OCI-LY1 (cell line): ENCODE results near the gene MCF2L.

Source experiments
- EZH2 ChIP-seq: fragments of 200-600 bp; sonication (generic), shearing (Covaris generic); IDR thresholded peaks from 2 replicates; pipeline ENCODE4 v1.8.0; 2017; ENCODE audit warnings: borderline replicate concordance, mixed run types, mild to moderate bottlenecking, antibody characterized with exemption, low read length, moderate library complexity, mixed read lengths
- TF ChIP-seq, protein P1 (sequence below): fragments of 200-600 bp; sonication (generic), shearing (Covaris generic); IDR thresholded peaks from 2 replicates; pipeline ENCODE4 v1.5.1; 2017; ENCODE audit warnings: mild to moderate bottlenecking, antibody characterized with exemption, low read length, moderate library complexity, mixed read lengths

DNA sequence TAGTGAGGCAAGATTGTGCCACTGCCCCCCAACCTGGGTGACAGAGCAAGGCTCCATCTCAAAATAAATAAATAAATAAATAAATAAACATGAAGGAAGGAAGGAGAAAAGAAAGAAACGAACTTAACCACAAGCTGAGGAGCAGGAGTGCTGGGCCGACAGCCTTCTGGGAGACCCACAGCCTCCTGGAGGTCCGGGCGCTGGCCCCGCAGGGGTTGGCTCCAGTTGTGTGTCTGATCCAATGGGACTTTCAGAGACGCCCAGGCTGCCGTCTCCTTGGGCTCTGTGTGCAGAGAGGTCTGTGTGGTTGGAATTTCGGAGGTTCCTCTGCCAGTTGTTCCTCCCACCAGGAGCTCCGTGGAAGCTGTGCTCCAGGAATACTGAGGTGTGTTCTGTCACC, 36.0 kb upstream of the MCF2L start:
- TF ChIP-seq, protein P1, sequence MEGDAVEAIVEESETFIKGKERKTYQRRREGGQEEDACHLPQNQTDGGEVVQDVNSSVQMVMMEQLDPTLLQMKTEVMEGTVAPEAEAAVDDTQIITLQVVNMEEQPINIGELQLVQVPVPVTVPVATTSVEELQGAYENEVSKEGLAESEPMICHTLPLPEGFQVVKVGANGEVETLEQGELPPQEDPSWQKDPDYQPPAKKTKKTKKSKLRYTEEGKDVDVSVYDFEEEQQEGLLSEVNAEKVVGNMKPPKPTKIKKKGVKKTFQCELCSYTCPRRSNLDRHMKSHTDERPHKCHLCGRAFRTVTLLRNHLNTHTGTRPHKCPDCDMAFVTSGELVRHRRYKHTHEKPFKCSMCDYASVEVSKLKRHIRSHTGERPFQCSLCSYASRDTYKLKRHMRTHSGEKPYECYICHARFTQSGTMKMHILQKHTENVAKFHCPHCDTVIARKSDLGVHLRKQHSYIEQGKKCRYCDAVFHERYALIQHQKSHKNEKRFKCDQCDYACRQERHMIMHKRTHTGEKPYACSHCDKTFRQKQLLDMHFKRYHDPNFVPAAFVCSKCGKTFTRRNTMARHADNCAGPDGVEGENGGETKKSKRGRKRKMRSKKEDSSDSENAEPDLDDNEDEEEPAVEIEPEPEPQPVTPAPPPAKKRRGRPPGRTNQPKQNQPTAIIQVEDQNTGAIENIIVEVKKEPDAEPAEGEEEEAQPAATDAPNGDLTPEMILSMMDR: no peak
- TF ChIP-seq EZH2: no peak
